Gastrocnemius medialis (tissue), 4 donors: Measurements from ENCODE around the gene SHH.

Experiments
- POLR2A ChIP-seq, 2 donors: fragments of 450-650 bp; IDR thresholded peaks; one replicate each; pipeline ENCODE4 v1.6.1; 2017; ENCODE audit warnings: antibody characterized with exemption in 2 of 2, mild to moderate bottlenecking in 2 of 2, moderate library complexity in 2 of 2
- TF ChIP-seq, protein P1 (sequence below), 5 experiments: fragments of 450-650 bp in 3 of 5; fragments of 200-600 bp in 2 of 5; sonication (generic) in 2 of 5; IDR thresholded peaks in 4 of 5; conservative IDR thresholded peaks in 1 of 5; 1 replicate in 4 of 5; 2 replicates in 1 of 5; pipeline ENCODE4 v1.5.1; 2016 to 2019; ENCODE audit warnings: antibody characterized with exemption in 5 of 5, mild to moderate bottlenecking in 3 of 5, moderate library complexity in 3 of 5

DNA sequence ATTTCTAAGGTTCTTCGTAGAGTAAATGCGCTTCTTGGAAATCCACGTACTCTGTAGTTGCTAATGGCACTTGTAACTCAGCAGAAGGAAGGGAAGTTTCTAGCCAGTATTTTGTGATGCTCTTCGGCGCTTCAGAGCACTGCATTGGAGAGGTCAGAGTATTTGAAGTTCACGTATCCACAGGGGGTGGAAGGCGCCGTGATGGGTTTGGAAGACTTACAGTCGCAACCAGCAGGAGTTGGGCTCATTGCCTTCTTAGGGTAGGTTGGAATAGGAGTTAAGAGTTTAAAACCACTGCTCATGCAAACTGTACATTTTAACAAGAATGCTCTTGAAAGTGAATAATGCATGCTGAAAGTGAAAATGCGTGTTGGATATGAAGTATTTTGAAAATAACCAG, 49.1 kb downstream of the SHH start:
- TF ChIP-seq, protein P1, sequence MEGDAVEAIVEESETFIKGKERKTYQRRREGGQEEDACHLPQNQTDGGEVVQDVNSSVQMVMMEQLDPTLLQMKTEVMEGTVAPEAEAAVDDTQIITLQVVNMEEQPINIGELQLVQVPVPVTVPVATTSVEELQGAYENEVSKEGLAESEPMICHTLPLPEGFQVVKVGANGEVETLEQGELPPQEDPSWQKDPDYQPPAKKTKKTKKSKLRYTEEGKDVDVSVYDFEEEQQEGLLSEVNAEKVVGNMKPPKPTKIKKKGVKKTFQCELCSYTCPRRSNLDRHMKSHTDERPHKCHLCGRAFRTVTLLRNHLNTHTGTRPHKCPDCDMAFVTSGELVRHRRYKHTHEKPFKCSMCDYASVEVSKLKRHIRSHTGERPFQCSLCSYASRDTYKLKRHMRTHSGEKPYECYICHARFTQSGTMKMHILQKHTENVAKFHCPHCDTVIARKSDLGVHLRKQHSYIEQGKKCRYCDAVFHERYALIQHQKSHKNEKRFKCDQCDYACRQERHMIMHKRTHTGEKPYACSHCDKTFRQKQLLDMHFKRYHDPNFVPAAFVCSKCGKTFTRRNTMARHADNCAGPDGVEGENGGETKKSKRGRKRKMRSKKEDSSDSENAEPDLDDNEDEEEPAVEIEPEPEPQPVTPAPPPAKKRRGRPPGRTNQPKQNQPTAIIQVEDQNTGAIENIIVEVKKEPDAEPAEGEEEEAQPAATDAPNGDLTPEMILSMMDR (IDR thresholded peaks at IDR 0.05 in 4 of 5, conservative IDR thresholded peaks at IDR 0.05 in 1 of 5) = no peak
- TF ChIP-seq POLR2A (IDR thresholded peaks at IDR 0.05) = no peak
